Activated CD4-positive, alpha-beta T cell treated with anti-CD3 and anti-CD28 coated beads for 48 hours (primary cell): ENCODE measurements around the gene PPTC7.
"Not testable (repeated sequence)": the region's sequence is repeated elsewhere in the genome, so short reads cannot be mapped to it uniquely, and the experiment has no call there.

Source experiments
- DNase-seq: peaks from one replicate; pipeline ENCODE4 v3.0.0-alpha.2; 2020

The PPTC7 gene

GRCh38 chr12:110560946-110561345, 22.2 kb downstream of the PPTC7 start:
- no peak for DNase-seq

DNA sequence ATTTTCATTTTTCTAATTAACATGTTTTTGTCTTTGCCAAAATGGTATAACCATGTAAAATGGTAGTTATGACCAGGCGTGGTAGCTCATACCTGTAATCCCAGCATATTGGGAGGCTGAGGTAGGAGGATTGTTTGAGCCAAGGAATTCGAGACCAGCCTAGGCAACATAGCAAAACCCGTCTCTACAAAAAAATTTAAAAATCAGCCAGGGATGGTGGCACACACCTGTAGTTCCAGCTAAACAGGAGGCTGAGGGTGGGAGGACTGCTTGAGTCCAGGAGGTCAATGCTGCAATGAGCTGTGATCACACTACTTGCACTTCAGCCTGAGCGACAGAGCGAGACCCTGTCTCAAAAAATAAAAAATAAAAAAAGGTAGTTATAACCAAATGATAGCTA, 23.1 kb downstream of the PPTC7 start:
- no peak for DNase-seq

DNA sequence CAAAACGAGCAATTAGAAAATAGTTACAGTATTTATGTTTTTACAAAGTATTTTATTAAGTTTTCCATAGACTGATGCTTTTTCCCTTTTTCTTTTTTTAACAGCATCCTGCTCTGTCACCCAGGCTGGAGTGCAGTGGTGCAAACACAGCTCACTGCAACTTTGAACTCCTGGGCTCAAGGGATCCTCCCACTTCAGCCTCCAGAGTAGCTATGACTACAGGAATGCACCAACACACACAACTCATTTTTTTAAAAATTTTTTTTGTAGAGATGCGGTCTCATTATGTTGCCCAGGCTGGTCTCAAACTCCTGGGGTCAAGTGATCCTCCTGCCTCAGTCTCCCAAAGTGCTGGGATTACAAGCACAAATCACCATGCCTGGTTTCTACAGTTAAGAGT, 24.2 kb downstream of the PPTC7 start:
- DNase-seq, result not testable (repeated sequence)

DNA sequence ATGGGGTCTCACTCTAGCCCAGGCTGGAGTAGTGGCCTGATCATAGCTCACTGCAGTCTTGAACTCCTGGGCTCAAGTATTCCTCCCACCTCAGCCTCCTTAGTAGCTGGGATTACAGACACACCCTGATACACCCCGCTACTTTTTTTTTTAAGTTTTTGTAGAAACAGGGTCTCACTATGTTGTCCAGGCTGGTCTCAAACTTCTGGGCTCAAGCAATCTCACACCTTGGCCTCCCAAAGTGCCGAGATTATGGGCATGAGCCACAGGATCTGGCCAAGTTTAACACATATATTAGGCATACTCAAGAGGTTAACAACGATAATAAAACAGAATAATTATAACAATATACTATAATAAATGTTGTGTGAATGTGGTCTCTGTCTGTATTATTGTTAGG, 25.8 kb downstream of the PPTC7 start:
- no peak for DNase-seq

DNA sequence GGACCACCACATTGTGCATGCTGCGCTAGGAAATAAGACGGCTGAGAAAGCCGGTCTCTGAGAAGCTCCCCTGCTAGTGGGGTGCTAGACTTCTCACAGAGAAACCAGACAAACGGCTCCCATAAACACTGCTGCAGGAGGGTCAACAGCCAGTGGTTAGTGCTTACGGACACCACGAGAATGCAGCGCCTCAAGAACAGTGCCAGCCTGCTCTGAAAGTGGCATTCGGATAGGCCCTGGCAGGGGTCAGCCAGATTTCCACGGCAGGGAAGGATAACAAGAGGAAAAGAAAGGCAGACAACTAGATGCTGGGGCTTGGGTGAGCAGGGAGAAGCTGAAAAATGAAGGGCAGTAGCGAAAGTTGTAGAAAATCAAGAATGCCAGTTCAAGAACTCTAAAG, 26.4 kb downstream of the PPTC7 start:
- no peak for DNase-seq

GRCh38 chr12:110555577-110556406, 27.3 kb downstream of the PPTC7 start:
- no peak for DNase-seq

- DNase-seq, result no peak
These were observed 28.9 kb downstream of the PPTC7 start for GRCh38 chr12:110554184-110554583.

- no peak for DNase-seq
These were observed 32.1 kb downstream of the PPTC7 start for GRCh38 chr12:110550981-110551380.

GRCh38 chr12:110549716-110550115, 33.4 kb downstream of the PPTC7 start:
- DNase-seq, result no peak

GRCh38 chr12:110548678-110549077, 34.4 kb downstream of the PPTC7 start:
- DNase-seq, result no peak

GRCh38 chr12:110547090-110547489, 36.0 kb downstream of the PPTC7 start:
- no peak for DNase-seq

GRCh38 chr12:110546339-110546738, 36.8 kb downstream of the PPTC7 start:
- DNase-seq, result no peak

DNA sequence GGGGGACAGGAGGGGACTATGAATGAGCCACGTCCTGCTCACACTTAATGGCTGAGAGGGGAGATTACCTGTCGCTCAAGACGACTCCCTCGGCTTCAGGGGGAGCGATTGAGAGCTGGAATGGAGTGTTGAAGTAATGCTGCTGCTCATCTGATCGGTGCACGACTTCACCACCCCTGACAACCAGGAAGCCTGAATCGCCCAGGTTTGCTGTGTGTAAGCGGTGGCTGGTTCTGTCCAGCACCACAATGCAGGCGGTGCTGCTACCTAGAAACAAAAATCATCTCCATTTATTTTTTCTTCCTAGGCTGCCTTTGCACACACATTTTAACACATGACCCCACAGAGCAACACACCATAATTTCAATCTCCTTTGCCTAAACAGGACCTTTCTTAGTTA, 37.3 kb downstream of the PPTC7 start:
- DNase-seq, result no peak

DNA sequence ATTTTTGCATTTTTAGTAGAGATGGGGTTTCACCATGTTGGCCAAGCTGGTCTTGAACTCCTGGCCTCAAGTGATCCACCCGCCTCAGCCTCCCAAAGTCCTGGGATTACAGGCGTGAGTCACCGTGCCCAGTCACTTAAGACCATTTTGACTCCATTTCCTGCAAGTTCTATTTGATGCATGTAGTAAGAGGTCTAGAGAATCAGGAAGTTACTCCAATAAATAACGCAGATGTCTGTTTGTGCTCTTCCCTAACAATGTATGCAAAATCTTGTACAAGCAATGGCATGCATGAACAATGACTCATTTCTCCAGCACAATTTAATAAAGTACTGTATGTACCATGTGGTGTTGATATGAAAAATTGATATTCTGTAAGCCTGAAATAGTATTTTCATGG, 37.9 kb downstream of the PPTC7 start:
- not testable (repeated sequence) for DNase-seq

DNA sequence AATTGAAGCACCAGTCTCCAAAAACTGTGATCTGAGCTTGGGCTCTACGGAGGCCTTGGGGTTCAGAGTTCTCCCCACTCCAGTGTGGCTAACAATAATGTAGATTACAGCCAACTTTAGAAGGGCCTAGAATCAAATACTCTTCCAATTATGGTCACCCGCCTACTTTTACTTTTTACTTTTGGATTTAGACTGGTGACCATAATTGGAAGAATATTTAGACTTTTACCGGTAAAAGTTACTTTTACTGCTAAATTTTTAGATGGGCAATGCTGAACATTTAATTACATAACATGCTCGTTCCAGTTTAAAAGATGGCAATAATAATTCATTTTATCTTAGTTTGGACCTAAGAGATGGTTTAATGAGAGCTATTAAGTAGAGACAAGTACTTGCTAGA, 39.2 kb downstream of the PPTC7 start:
- DNase-seq, result no peak

DNA sequence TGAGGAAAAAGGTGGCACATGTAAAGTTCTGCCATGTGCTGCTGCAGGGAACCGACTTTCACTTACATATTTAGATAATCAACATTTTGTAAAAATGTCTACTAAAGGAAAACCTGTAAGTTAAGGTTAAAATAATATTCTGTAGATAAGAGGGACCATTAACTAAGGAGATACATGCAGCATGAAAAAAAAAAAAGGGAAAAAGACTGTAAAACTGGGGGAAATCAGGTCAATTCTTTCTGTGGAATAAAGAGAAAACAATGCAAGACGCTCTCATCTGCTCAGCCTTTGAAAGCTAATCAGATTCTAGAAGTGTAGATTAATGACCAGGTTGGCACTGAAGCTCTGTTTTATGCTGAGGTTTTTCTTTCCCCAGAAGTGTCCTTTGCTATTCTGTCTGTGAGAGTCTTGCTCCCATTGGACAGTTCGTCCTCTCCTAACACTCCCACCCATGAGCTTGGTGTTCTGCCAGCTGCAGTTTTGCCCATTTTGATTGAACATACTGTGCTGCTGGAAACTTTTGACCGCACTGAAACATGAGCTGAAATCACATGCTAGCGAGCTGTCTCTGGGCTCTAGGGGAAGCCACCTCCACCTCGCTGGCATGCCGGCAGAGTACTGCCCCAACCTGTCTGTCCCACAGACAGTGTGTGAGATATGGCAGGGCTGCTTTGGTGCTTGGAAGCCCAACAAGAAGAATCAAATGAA, 39.7 kb downstream of the PPTC7 start:
- no peak for DNase-seq

DNA sequence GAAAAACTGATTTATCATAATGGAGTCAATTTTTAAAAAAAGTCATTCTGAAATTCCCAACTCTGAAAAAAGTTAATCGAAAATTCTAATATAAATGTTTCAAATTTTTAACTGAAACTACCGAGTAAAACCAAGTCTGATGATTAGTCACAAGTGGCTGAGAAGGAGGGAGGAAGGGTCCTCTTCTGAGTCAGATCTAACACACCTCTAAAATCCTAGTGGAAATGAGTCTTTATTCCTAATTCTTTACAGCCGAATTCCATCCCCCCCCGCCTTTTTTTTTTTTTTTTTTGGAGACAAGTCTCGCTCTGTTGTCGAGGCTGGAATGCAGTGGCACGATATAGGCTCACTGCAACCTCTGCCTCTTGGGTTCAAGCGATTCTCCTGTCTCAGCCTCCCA, 43.1 kb downstream of the PPTC7 start:
- no peak for DNase-seq

- no peak for DNase-seq
These were observed 44.1 kb downstream of the PPTC7 start for GRCh38 chr12:110538869-110539622.

DNA sequence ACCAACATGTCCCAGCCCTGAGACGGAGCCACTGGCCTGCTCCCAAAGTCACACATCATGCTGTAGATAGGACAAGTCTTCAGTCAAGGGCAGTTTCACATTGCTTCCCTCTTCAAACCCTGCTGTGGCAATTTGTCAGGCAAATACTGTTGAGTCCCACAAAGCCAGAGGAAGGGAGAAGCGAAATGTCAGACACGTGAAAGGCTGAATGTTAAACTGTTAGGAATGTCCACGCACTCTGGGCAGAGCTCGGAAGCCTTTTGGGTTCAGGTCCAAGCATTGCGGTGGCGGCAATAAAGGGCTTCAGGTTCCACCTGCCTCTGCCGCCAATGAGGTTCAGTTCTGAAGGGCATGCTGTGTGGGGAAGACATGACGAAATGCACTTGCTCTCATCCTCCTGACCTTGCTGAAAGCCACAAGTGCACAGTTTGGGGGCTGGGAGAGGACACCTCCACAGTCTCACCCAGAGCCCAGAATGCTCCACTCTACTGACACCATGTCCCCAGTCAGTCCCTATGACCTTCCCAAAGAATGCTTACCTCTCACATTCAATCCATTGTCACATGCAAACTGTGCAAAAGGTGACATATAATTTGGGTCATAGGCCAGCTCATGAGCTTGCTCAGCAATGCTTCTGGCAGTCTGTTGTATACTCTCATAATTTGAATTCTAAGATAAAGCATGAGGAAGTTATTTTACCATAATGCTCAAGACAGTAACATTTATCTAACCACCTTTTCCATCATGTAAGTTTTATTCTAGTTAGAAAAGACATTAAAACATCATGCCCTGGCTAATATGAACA, 45.3 kb downstream of the PPTC7 start:
- DNase-seq, result no peak

- DNase-seq, result no peak
These were observed 46.1 kb downstream of the PPTC7 start for GRCh38 chr12:110536834-110537604.

DNA sequence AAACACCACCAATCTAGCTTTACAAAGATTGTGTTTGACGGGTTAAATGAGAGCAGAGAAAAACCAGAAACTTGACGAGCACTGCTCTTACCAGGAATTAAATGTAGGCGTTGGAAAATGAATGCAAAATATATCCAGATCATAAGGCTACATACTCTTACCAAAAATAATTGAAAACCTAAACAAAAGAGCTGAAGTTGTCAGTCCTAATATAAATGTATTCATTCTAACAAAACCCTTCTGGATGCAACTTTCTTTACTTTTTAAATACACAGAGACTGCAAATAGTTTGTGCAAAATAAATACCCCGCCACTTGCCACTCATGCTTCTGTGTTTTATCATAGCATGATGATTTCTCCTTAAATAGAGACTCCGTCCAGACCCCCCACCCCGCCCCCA, 48.3 kb downstream of the PPTC7 start:
- DNase-seq, result no peak

DNA sequence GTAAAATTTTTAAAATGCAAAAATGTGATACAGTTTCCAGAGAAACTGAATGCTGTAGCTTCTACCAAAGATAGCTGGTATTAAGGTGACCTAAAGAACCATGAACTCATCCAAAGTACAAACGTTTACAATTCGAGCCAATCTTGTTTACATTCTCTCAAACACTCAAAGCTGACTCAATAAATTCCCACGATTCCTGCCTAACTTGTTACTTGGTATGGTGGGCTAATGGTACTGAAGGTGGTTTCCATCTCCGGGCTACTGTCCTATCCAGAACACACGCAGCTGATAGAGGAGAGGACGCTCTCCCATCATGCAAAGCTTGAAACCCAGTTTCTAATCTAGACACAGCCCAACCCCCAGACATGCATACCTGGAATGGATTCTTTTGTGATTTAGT, 49.5 kb downstream of the PPTC7 start:
- no peak for DNase-seq
